AG09309 (cell line): ENCODE measurements around the gene MACF1.
"Not testable (repeated sequence)": the region's sequence is repeated elsewhere in the genome, so short reads cannot be mapped to it uniquely, and the experiment has no call there.

Experiments
- DNase-seq: peaks from one replicate; pipeline ENCODE4 v3.0.0-alpha.2; 2010; ENCODE audit warnings: low read depth
- H3K4me3 ChIP-seq: 2 replicates; pipeline ENCODE4 v1.5.1; 2011; ENCODE audit warnings: mild to moderate bottlenecking, low read depth, low read length, moderate library complexity; ENCODE audit not compliant: control insufficient read depth
- TF ChIP-seq, protein P1 (sequence below): IDR thresholded peaks from 2 replicates; pipeline ENCODE4 v1.5.1; 2011; ENCODE audit warnings: mild to moderate bottlenecking, low read depth, low read length, inconsistent platforms; ENCODE audit not compliant: insufficient read depth, control insufficient read depth; ENCODE audit errors: missing control alignments

Gene MACF1

DNA sequence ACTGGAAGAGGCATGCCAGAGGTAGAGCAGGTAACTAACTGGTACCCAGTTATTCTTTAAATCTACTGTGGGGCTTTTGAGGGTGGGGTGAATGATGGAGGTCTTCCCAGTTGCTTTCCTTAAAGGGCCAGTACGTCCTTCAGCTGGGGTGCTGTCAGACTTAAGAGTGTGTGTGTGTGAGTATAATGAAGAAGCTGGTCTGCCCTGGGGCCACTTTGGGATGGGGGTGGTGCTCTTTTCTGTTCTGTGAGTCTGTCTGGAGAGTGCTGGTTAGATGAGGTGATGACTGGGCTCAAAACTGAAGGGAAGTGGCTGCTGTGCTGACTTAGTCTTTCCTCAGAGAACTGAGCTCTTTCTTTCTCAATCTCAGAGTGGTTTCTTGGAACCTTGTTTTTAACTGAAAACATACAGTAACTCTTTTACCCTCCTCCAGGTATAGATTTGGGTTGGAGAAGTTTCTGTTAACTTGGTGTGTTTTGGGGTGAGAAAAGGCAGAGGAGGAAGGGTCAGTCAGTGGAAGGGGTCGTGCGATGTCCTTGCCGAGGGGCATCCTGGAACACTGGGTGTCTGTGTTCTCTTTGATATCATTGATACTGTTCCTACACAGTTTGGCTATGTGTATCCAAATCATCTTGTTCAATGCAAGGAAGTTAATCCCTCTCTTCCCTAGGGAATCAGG is 746 bp downstream of the MACF1 start:
- TF ChIP-seq, protein P1, sequence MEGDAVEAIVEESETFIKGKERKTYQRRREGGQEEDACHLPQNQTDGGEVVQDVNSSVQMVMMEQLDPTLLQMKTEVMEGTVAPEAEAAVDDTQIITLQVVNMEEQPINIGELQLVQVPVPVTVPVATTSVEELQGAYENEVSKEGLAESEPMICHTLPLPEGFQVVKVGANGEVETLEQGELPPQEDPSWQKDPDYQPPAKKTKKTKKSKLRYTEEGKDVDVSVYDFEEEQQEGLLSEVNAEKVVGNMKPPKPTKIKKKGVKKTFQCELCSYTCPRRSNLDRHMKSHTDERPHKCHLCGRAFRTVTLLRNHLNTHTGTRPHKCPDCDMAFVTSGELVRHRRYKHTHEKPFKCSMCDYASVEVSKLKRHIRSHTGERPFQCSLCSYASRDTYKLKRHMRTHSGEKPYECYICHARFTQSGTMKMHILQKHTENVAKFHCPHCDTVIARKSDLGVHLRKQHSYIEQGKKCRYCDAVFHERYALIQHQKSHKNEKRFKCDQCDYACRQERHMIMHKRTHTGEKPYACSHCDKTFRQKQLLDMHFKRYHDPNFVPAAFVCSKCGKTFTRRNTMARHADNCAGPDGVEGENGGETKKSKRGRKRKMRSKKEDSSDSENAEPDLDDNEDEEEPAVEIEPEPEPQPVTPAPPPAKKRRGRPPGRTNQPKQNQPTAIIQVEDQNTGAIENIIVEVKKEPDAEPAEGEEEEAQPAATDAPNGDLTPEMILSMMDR = no peak
- no peak for DNase-seq
- H3K4me3 ChIP-seq = peak overlapping the region; percentile 60

DNA sequence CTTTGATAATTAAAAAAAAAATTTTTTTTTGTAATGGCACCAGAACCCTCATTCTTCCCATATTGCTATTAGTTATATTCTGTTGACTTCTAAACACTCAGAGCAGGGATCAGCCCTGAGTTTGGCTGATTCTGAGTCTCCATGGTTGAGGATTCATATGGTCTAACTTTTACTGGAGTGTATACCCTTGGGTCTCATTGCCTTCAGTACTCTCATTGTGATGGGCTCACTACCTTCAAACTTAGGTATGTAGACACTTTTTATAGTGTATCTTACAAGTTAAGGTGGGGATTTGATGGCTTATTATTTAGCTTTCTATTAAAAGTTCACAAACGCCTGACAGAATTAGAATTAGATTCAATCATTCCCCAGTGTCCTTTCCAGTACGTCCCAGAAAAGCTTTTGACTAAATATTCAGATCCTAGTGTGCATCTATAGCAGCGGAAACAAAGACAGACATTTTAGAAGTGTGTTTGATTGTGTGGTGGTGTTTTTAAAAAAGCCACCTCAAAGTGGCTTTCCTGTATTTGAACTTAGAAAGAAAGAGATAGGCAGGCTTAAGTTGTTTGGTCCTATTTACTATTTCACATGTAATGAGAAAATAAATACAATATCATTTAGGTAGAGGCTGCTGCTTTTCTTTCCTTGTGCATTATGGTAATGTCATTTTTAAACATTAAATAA is 1.4 kb downstream of the MACF1 start:
- H3K4me3 ChIP-seq = peak overlapping the region; percentile 60
- DNase-seq = no peak

DNA sequence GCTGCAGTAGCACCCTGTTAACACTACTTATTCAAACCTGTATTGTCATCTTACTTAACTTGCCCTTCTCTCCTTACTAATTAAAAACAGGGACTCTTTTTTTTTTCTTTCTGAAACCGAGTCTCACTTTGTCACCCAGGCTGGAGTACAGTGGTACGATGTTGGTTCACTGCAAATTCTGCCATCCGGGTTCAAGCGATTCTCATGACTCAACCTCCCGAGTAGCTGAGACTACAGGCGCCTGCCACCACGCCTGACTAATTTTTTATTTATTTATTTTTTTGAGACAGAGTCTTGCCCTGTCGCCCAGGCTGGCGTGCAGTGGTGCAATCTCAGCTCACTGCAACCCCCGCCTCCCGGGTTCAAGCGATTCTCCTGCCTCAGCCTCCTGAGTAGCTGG is 3.9 kb downstream of the MACF1 start:
- not testable (repeated sequence) for DNase-seq, H3K4me3 ChIP-seq

More for the DNA sequence above, 1.4 kb downstream of the MACF1 start:
- TF ChIP-seq, protein P1 = no peak

DNA sequence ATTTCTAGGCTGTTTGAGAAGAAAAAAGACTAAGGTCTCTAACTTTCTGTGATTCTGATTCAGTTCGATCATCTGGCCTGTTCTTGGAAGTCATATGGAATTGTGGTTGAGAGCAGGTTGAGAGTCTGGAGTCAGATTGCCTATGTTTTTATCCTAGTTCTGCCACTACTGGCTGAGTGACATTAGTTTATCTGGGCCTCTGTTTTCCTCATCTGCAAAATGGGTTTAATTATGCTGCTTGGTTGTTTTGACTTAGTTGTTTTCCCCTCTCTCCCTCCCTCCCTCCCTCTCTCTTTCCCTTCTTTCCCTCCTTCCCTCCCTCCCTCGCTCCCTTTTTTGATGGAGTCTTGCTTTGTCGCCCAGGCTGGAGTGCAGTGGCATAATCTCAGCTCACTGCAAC is 6.2 kb downstream of the MACF1 start:
- no peak overlapping the region for H3K4me3 ChIP-seq
- TF ChIP-seq, protein P1 = no peak
- no peak for DNase-seq

DNA sequence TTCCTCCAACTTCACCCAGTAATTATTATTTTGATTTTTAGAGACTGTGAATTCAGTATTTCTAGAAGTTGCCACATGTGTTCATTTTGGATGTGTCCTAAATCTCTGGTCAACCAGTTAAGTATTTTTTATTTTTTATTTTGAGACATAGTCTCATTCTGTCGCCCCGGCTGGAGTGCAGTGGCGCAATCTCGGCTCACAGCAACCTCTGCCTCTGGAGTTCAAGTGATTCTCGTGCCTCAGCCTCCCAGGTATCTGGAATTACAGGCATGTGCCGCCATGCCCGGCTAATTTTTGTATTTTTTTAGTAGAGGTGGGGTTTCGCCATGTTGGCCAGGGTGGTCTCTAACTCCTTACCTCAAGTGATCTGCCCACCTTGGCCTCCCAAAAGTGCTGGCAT is 8.0 kb downstream of the MACF1 start:
- TF ChIP-seq, protein P1 = no peak
- no peak for DNase-seq

DNA sequence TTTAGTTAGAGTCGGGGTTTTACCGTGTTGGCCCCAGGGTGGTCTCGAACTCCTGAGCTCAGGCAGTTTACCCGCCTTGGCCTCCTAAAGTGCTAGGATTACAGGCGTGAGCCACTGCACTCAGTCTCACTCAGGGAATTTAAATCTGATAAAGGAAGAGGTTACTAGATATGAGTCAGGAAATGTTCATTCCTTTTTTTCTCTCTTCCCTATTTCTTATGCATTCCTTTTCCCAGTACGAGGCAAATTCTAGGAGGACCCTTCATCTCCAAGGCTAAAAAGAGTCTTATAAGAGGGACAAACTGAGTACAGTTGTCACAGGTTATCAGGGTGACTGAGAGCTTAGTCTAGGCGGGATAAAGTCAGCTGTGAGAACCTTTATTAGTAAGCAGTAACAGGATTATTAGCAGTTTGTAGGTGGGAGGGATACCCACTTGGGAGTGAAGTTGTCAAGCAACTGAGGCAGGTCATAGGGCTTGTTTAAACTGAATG is 9.1 kb downstream of the MACF1 start:
- TF ChIP-seq, protein P1 = no peak
- DNase-seq = no peak
- H3K4me3 ChIP-seq = no peak overlapping the region

More for the DNA sequence above, 8.0 kb downstream of the MACF1 start:
- no peak overlapping the region for H3K4me3 ChIP-seq

DNA sequence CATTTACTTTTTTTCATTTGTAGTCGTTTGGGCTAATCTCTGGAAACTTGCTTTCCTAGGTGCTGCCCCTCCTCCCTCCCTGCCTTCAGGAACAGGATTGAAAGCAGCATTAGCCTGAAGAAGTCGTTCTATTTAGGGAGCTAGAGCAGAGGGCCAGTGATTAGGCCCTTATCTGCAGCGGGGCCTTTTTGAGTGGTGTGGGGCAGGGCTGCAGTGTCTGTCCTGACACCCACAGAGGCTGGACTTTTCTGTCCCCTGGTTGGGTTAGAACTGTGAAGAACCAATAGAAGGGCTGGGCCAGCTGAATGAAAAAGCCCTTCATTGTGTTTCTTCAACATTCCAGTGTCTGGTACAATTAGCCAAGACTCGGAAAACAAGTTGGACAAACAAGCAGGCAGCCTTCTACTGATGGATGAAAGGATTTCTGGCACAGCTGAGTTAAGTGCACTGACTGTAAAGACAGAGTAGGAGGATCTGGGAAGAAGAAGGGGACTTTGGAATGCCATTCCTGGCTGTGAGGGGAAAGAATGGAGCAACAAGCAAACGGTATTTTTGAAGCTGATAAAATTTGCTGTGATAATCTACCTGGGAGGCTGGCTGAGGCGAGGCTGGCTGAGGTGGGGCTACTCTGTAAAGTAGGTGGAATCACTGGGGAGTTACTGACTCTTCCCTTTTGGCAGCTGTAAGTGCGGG is 9.7 kb downstream of the MACF1 start:
- no peak for DNase-seq
- no peak overlapping the region for H3K4me3 ChIP-seq
- TF ChIP-seq, protein P1 = no peak
